Thoracic aorta (tissue), 2 donors: Measurements from ENCODE around the gene CEP112. TPM values are rescaled to one million over a fixed set of nuclear protein-coding genes. Genes with fewer than 3 reads are reported as not detected.

Experiments
- ATAC-seq: fragments of 150-250 bp; one replicate; pipeline ENCODE4 v1.8.0; 2017; ENCODE audit warnings: low read depth; ENCODE audit not compliant: insufficient number of reproducible peaks, low FRiP score
- DNase-seq: peaks from one replicate; pipeline ENCODE4 v3.0.0-alpha.2; 2020; ENCODE audit warnings: low spot score
- H3K27ac ChIP-seq, 2 donors: fragments of 200-600 bp; sonication (generic); 1 replicate in 1 of 2; 2 replicates in 1 of 2; pipeline ENCODE4 v1.5.1; 2016; ENCODE audit warnings: mild to moderate bottlenecking in 2 of 2, moderate library complexity in 2 of 2
- H3K27me3 ChIP-seq: fragments of 200-600 bp; sonication (generic); replicated peaks from 2 replicates; pipeline ENCODE4 v1.6.0; 2016; ENCODE audit warnings: mild to moderate bottlenecking; ENCODE audit not compliant: insufficient read depth
- H3K36me3 ChIP-seq: fragments of 200-600 bp; sonication (generic); one replicate; pipeline ENCODE4 v1.5.1; 2016
- H3K4me1 ChIP-seq, 2 donors: fragments of 200-600 bp; sonication (generic); 1 replicate in 1 of 2; 2 replicates in 1 of 2; pipeline versions ENCODE4 v1.5.1 to v1.6.0; 2016; ENCODE audit warnings: low read depth in 2 of 2, mild to moderate bottlenecking in 1 of 2; ENCODE audit not compliant: control insufficient read depth in 1 of 2
- H3K4me3 ChIP-seq: fragments of 200-600 bp; sonication (generic); 2 replicates; pipeline ENCODE4 v1.5.1; 2016; ENCODE audit warnings: mild to moderate bottlenecking
- H3K9me3 ChIP-seq: fragments of 200-600 bp; sonication (generic); 2 replicates; pipeline ENCODE4 v1.5.1; 2016
- total RNA-seq, 2 donors: library from RNA; depleted of rRNA; stranded (reverse); fragments of >200 nt; gene quantifications; one replicate each; pipeline versions ENCODE4 v1.1.0 to v1.2.3, GENCODE V29; 2016
- TF ChIP-seq, protein P1 (sequence below): fragments of 200-600 bp; sonication (generic); IDR thresholded peaks from one replicate; pipeline ENCODE4 v1.5.1; 2019; ENCODE audit warnings: antibody characterized with exemption

Gene CEP112
- total RNA-seq, 2 donors from 2014 or later: 13.4 to 19.0 TPM

DNA sequence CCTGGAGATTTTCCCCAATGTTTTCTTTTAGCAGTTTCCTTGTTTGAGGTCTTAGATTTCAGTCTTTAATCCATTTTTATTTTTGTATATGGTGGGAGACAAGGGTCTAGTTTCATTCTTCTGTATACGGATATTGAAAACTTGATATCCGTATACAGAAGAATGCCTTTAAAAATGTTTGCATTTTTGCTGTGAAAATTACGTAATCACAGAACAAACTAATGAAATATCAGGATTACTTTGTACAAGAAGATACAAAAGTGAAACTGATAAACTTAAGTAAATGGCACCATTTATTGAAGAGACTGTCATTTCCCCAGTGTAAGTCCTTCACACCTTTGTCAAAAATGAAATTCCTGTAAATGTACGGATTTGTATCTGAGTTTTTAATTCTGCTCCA is 13.3 kb downstream of the CEP112 start:
- no peaks in the 10 kb centered on the region for H3K27me3 ChIP-seq
- H3K36me3 ChIP-seq: peaks cover 4% of the 10 kb centered on the region

DNA sequence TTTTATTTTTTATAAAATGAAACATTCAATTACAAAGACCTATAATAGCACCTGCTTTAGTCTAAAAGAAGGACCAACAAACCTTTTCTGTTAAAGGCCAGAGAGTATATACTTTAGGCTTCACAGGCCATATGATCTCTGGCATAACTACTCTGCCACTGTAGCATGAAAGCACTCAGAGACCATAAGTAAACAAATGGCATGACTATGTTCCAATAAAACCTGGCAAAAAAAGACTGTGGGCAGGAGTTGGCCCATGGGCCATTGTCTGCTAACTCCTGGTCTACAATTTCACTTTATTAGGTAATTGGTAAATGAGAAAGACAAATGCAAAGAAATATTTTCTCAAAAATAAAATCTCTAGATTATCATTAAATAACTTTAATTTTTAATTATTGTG is 14.9 kb downstream of the CEP112 start:
- DNase-seq (no peak), ATAC-seq (no peak)
- H3K9me3 ChIP-seq: no peaks in the 10 kb centered on the region
- H3K4me1 ChIP-seq: no peaks in the 10 kb centered on the region
- TF ChIP-seq, protein P1, sequence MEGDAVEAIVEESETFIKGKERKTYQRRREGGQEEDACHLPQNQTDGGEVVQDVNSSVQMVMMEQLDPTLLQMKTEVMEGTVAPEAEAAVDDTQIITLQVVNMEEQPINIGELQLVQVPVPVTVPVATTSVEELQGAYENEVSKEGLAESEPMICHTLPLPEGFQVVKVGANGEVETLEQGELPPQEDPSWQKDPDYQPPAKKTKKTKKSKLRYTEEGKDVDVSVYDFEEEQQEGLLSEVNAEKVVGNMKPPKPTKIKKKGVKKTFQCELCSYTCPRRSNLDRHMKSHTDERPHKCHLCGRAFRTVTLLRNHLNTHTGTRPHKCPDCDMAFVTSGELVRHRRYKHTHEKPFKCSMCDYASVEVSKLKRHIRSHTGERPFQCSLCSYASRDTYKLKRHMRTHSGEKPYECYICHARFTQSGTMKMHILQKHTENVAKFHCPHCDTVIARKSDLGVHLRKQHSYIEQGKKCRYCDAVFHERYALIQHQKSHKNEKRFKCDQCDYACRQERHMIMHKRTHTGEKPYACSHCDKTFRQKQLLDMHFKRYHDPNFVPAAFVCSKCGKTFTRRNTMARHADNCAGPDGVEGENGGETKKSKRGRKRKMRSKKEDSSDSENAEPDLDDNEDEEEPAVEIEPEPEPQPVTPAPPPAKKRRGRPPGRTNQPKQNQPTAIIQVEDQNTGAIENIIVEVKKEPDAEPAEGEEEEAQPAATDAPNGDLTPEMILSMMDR: no peak
- no peak overlapping the region for H3K4me3 ChIP-seq
- peaks cover under 1% of the 10 kb centered on the region for H3K36me3 ChIP-seq
- H3K27ac ChIP-seq: no peak overlapping the region
- H3K27me3 ChIP-seq: no peaks in the 10 kb centered on the region

More for the DNA sequence above, 13.3 kb downstream of the CEP112 start:
- Histone ChIP-seq H3K4me1 (no peaks in the 10 kb centered on the region), H3K9me3 (no peaks in the 10 kb centered on the region), H3K27ac (no peak overlapping the region), H3K4me3 (no peak overlapping the region)
- ATAC-seq (no peak), DNase-seq (no peak)
- TF ChIP-seq, protein P1: no peak

DNA sequence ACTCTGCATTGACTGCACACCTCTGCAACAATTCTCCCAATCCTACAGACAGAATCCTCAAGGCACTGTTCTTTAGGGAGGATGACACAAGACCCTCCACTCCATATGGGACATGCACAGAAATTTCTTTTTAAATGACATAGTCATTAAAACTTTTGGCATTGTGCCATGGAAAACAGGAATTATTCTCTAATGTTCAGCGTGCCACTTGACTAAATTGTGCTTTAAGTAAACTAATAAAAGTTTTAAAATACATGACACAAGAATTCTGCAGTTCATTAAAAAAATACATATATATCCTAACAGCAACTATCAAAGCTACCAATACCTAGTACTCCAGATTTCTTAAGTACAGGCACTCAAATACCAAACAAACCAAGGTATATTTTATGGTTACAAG is 16.0 kb downstream of the CEP112 start:
- ATAC-seq: no peak
- DNase-seq: no peak
- no peaks in the 10 kb centered on the region for H3K9me3 ChIP-seq

DNA sequence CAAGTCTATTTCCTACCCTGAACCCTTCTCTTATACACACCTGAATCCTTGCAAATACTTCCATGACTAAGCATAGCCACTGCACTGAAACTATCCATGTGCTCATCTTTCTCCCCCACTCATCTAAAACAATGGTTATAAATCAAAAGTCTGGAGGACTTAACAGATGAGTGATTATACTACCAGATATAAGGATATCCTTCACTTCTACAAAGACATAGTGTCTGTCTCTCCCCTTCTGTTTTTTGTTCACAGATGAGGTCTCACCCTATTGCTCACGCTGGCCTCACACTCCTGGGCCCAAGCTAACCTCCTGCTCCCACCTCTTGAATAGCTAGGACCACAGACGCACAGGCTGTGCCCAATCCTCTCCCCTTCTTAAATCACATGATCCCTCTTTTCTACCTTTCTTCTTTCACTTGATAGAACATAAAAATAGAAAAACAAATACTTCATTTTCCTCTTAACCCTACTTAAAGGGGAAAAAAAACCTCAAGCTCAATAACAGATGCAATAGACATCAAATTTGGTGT is 19.2 kb downstream of the CEP112 start:
- Histone ChIP-seq H3K9me3 (no peaks in the 10 kb centered on the region), H3K4me1 (no peaks in the 10 kb centered on the region), H3K4me3 (no peak overlapping the region), H3K27ac (no peak overlapping the region), H3K27me3 (no peaks in the 10 kb centered on the region), H3K36me3 (no peaks in the 10 kb centered on the region)
- DNase-seq (no peak), ATAC-seq (no peak)
- TF ChIP-seq, protein P1: no peak

More for the DNA sequence above, 16.0 kb downstream of the CEP112 start:
- H3K27me3 ChIP-seq: no peaks in the 10 kb centered on the region
- TF ChIP-seq, protein P1: no peak
- no peak overlapping the region for H3K4me3 ChIP-seq
- no peaks in the 10 kb centered on the region for H3K36me3 ChIP-seq
- no peaks in the 10 kb centered on the region for H3K4me1 ChIP-seq
- no peak overlapping the region for H3K27ac ChIP-seq

DNA sequence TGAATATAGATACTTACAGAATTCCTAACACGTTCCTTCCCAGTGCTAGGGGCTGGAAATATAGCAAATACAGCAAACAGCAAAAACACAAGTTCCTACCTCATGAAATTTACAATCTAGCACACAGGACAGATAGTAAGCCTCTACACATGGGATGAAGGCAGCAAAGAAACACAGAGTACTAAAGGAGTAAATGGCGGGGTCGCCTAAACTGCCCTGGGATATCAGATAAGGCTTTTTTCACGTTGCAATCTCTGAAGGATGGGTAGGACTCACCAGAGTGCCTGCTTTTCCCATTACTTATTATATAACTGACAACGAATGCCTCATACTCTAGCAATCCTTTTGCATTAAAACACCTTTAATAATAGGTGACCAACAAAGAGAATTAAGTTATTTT is 19.8 kb downstream of the CEP112 start:
- Histone ChIP-seq H3K9me3 (no peaks in the 10 kb centered on the region), H3K4me1 (no peaks in the 10 kb centered on the region), H3K27ac (no peak overlapping the region), H3K4me3 (no peak overlapping the region), H3K36me3 (no peaks in the 10 kb centered on the region), H3K27me3 (no peaks in the 10 kb centered on the region)
- no peak for ATAC-seq
- TF ChIP-seq, protein P1: no peak
- DNase-seq: no peak
